CD4-positive, CD25-positive, alpha-beta regulatory T cell (primary cell): Measurements from ENCODE around the gene ACE2. TPM values are rescaled to one million over a fixed set of nuclear protein-coding genes. Genes with fewer than 3 reads are reported as not detected.

ENCODE experiments used
- ATAC-seq, 2 donors: fragments of 150-1000 bp; cut with Tn5 transposase; one replicate each; pipeline ENCODE4 v1.10.0; 2021; ENCODE audit warnings: low read depth in 2 of 2, moderate number of reproducible peaks in 2 of 2, moderate library complexity in 1 of 2
- DNase-seq, 3 donors: peaks; one replicate each; pipeline versions ENCODE4 v3.0.0 to v3.0.0-alpha.2; 2012 to 2022; ENCODE audit warnings: mixed read lengths in 1 of 3
- H3K27ac ChIP-seq: one replicate; pipeline ENCODE4 v1.7.0; 2013; ENCODE audit warnings: mild to moderate bottlenecking, low read length; ENCODE audit not compliant: insufficient read depth, poor library complexity, severe bottlenecking
- H3K27me3 ChIP-seq: one replicate; pipeline ENCODE4 v1.7.0; 2013; ENCODE audit warnings: low read length; ENCODE audit not compliant: control insufficient read depth, insufficient read depth
- H3K36me3 ChIP-seq: one replicate; pipeline ENCODE4 v1.7.0; 2013; ENCODE audit warnings: mild to moderate bottlenecking, low read length, moderate library complexity; ENCODE audit not compliant: control insufficient read depth, insufficient read depth
- H3K4me1 ChIP-seq: 2 replicates; pipeline ENCODE4 v1.7.0; 2013; ENCODE audit warnings: mild to moderate bottlenecking, low read length; ENCODE audit not compliant: insufficient read depth, control insufficient read depth, poor library complexity, severe bottlenecking
- H3K4me3 ChIP-seq: one replicate; pipeline ENCODE4 v1.7.0; 2013; ENCODE audit warnings: low read depth, mild to moderate bottlenecking, low read length, moderate library complexity
- H3K9me3 ChIP-seq, 2 experiments: 1 replicate in 1 of 2; 2 replicates in 1 of 2; pipeline ENCODE4 v1.7.0; 2013; ENCODE audit warnings: low read length in 2 of 2, mild to moderate bottlenecking in 1 of 2, moderate library complexity in 1 of 2; ENCODE audit not compliant: control insufficient read depth in 2 of 2
- H3K27ac Mint-ChIP-seq, 3 donors: one replicate each; pipeline ENCODE4 v1.8.0; 2020 to 2022; ENCODE audit warnings: mild to moderate bottlenecking in 3 of 3, mixed read lengths in 3 of 3, moderate library complexity in 2 of 3
- H3K27me3 Mint-ChIP-seq: one replicate; pipeline ENCODE4 v1.8.0; 2022; ENCODE audit warnings: mild to moderate bottlenecking, mixed read lengths
- H3K36me3 Mint-ChIP-seq: one replicate; pipeline ENCODE4 v1.8.0; 2020; ENCODE audit warnings: mixed read lengths
- H3K4me1 Mint-ChIP-seq, 4 donors: one replicate each; pipeline ENCODE4 v1.8.0; 2020 to 2022; ENCODE audit warnings: mixed read lengths in 4 of 4, mild to moderate bottlenecking in 1 of 4
- H3K4me3 Mint-ChIP-seq, 4 donors: one replicate each; pipeline ENCODE4 v1.8.0; 2020 to 2022; ENCODE audit warnings: mild to moderate bottlenecking in 4 of 4, mixed read lengths in 4 of 4, moderate library complexity in 3 of 4
- H3K9me3 Mint-ChIP-seq, 7 donors: one replicate each; pipeline ENCODE4 v1.8.0; 2020 to 2022; ENCODE audit warnings: mixed read lengths in 7 of 7, mild to moderate bottlenecking in 3 of 7, moderate library complexity in 2 of 7
- polyA plus RNA-seq, 4 donors: library from polyadenylated mRNA; unstranded; fragments of 300-500 nt; fragmentation: Illumina TruSeq; gene quantifications; one replicate each; pipeline ENCODE4 v1.2.3, GENCODE V29; 2021
- total RNA-seq: library from RNA; stranded (reverse); gene quantifications from one replicate; pipeline ENCODE4 v1.2.3, GENCODE V29; 2022

Gene ACE2
- total and polyA plus RNA-seq, 5 donors from 2014 or later = not detected

DNA sequence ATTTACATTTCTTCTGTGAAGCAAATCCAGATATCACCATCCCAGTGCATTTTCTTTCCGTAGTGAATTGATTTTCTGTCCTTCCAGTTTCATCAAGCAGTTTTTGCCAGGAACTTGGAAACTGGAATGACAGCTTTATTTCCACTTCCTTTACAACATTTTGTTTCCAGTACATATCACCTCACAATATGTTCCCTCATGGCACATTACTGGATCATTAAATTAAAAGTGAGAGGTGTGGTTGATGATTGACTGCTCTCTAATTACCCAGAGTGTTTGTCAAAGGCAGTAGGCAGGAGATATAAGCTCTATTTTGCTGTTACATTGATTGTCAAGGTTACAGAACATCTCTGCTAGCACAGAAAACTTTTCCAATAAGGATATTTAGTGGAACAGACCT lies 22.3 kb upstream of the ACE2 start:
- H3K9me3 ChIP-seq = no peaks in the 10 kb centered on the region
- H3K36me3 Mint-ChIP-seq = no peaks in the 10 kb centered on the region
- H3K9me3 Mint-ChIP-seq = peaks cover 0 to 2% (median 0%) of the 10 kb centered on the region in 7 donors
- H3K4me1 Mint-ChIP-seq = no peaks in the 10 kb centered on the region
- H3K4me3 ChIP-seq = no peak overlapping the region
- H3K27me3 Mint-ChIP-seq = peaks cover 7% of the 10 kb centered on the region
- H3K36me3 ChIP-seq = no peaks in the 10 kb centered on the region
- no peak overlapping the region for H3K27ac Mint-ChIP-seq
- no peaks in the 10 kb centered on the region for H3K27me3 ChIP-seq
- H3K27ac ChIP-seq = no peak overlapping the region
- H3K4me3 Mint-ChIP-seq = no peak overlapping the region
- DNase-seq = no peak
- ATAC-seq = no peak
- H3K4me1 ChIP-seq = no peaks in the 10 kb centered on the region

DNA sequence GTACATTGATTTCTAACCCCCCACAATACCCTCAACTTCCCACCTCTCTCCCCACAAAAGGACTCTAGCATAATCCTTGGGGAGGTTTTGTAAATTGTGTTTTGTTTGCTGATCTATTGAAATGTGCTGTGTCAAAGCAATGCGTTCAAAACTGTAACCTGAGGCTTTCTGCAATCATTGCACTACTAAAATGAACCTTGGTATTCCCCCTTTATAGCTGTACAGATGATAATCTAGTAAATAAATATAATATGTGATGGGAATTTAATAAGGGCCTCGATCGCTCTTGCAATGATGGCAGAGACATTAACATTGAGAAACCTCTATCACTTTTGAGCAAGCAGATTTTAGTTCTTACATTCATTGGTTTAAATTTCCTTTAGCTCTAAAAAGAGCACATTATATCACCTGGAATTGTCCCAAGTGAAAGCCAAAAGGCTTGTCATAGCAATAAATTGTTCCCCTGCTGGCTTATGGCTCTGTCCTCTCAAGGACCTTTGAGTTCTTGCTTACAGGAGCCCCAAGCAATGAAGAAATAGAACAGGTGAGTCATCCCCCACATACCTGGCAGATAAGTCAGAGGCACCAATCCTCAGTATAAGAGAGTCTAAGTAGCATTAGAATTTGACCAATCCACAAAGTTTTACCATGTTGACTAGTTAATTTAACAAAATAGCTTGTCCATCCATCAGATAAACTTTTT lies 18.4 kb upstream of the ACE2 start:
- DNase-seq (no peak), ATAC-seq (no peak)
- H3K27ac Mint-ChIP-seq = no peak overlapping the region
- peaks cover 0 to 2% (median 0%) of the 10 kb centered on the region in 7 donors for H3K9me3 Mint-ChIP-seq
- no peaks in the 10 kb centered on the region for H3K36me3 Mint-ChIP-seq
- H3K9me3 ChIP-seq = no peaks in the 10 kb centered on the region
- H3K4me1 ChIP-seq = no peaks in the 10 kb centered on the region
- H3K27ac ChIP-seq = no peak overlapping the region
- H3K36me3 ChIP-seq = no peaks in the 10 kb centered on the region
- H3K4me3 ChIP-seq = no peak overlapping the region
- no peaks in the 10 kb centered on the region for H3K4me1 Mint-ChIP-seq
- no peak overlapping the region for H3K4me3 Mint-ChIP-seq
- H3K27me3 ChIP-seq = no peaks in the 10 kb centered on the region
- peaks cover 7% of the 10 kb centered on the region for H3K27me3 Mint-ChIP-seq

DNA sequence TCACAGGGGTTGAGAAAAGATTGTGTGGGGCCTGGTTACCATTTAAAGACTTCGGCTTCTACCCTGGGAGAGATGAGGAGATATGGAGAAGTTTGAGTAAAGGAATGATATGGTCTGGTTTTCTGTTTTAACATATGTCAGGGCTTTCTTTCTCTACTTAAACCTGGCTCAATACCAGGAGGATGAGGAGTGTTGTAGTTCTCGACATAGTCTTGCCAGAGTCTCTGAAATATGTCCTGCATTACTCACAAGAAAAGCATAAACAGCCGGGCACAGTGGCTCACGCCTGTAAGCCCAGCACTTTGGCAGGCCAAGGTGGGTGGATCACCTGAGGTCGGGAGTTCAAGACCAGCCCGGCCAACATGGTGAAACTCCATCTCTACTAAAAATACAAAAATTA lies 16.4 kb upstream of the ACE2 start:
- Histone ChIP-seq H3K36me3 (no peaks in the 10 kb centered on the region), H3K4me3 (no peak overlapping the region), H3K4me1 (no peaks in the 10 kb centered on the region), H3K9me3 (no peaks in the 10 kb centered on the region), H3K27me3 (no peaks in the 10 kb centered on the region), H3K27ac (no peak overlapping the region)
- H3K36me3 Mint-ChIP-seq = no peaks in the 10 kb centered on the region
- no peaks in the 10 kb centered on the region for H3K4me1 Mint-ChIP-seq
- H3K4me3 Mint-ChIP-seq = no peak overlapping the region
- no peak for ATAC-seq
- no peak overlapping the region for H3K27ac Mint-ChIP-seq
- DNase-seq = no peak
- peaks cover 0 to 2% (median 0%) of the 10 kb centered on the region in 7 donors for H3K9me3 Mint-ChIP-seq
- peaks cover 7% of the 10 kb centered on the region for H3K27me3 Mint-ChIP-seq

DNA sequence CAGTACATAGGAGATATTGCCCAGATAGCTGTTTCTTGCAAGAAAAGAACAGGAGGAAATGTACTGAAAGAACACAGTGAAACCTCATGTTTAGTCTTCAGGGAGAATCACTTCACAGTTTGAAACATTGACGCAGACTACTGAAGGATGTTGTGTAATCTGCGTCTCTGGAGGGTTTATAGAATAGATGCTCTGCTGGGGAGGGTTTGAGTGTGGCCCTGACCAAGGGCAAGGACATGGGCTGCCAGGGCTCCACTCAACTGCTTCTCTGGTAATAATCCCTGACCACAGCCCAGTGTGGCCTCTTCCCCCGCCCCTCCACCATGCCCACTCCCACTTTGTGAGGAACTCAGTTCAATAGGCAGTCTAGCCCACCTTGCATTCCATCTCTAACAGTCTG lies 15.8 kb upstream of the ACE2 start:
- Mint-ChIP-seq H3K4me1 (no peaks in the 10 kb centered on the region), H3K27ac (no peak overlapping the region), H3K36me3 (no peaks in the 10 kb centered on the region), H3K4me3 (no peak overlapping the region), H3K27me3 (peaks cover 7% of the 10 kb centered on the region), H3K9me3 (peaks cover 0 to 2% (median 0%) of the 10 kb centered on the region in 7 donors)
- Histone ChIP-seq H3K27ac (no peak overlapping the region), H3K27me3 (no peaks in the 10 kb centered on the region), H3K9me3 (no peaks in the 10 kb centered on the region), H3K36me3 (no peaks in the 10 kb centered on the region), H3K4me3 (no peak overlapping the region), H3K4me1 (no peaks in the 10 kb centered on the region)
- DNase-seq = no peak
- ATAC-seq = no peak

DNA sequence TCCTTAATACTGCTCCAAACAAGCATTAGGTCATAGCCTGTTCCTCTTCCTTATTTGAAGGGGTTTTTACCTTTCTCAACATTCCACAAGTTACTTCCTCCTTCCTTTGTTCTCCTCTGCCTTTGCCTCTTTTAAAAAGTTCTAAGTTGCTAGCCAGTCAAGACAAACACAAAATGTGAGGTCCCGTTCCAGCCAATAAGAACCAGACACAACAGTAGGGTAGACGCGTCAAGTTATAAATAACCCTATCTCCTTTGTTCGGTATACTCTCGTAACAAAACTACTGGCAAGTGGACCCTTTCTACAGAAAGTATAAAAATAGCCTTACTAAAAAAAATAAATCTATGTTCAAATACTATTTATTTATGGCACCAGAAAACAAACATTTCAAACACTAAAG lies 6.3 kb upstream of the ACE2 start:
- Mint-ChIP-seq H3K27me3 (no peaks in the 10 kb centered on the region), H3K36me3 (no peaks in the 10 kb centered on the region), H3K4me1 (no peaks in the 10 kb centered on the region), H3K4me3 (no peak overlapping the region), H3K27ac (no peak overlapping the region), H3K9me3 (peaks cover 0 to 2% (median 0%) of the 10 kb centered on the region in 7 donors)
- ATAC-seq (no peak), DNase-seq (no peak)
- Histone ChIP-seq H3K4me1 (no peaks in the 10 kb centered on the region), H3K9me3 (no peaks in the 10 kb centered on the region), H3K27ac (no peak overlapping the region), H3K4me3 (no peak overlapping the region), H3K27me3 (no peaks in the 10 kb centered on the region), H3K36me3 (no peaks in the 10 kb centered on the region)

DNA sequence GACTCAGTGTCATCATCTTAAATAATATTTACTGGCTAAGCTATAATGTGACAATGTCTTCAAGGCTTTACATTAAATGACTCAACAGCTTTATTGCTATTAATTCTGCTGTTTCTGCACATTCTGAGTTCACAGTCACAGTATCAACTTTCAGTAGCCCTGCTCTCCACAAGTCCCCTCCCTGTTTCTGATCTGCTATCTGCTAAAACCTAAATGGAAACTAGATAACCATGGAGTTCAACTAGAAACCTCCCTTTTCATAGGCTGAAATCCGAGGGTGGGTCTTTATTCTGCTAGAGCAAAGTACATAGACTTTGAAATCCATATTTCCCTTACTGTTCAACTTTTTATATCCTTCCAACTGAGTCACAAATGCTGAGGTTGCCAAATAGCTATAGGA lies 5.4 kb upstream of the ACE2 start:
- Histone ChIP-seq H3K36me3 (no peaks in the 10 kb centered on the region), H3K27ac (no peak overlapping the region), H3K27me3 (no peaks in the 10 kb centered on the region), H3K4me1 (no peaks in the 10 kb centered on the region), H3K4me3 (no peak overlapping the region), H3K9me3 (no peaks in the 10 kb centered on the region)
- ATAC-seq = no peak
- Mint-ChIP-seq H3K4me1 (no peaks in the 10 kb centered on the region), H3K27me3 (no peaks in the 10 kb centered on the region), H3K4me3 (no peak overlapping the region), H3K9me3 (peaks cover 0 to 3% (median 0%) of the 10 kb centered on the region in 7 donors), H3K27ac (peak overlapping the region in 1 of 3 donors; percentile 9), H3K36me3 (no peaks in the 10 kb centered on the region)
- no peak for DNase-seq

DNA sequence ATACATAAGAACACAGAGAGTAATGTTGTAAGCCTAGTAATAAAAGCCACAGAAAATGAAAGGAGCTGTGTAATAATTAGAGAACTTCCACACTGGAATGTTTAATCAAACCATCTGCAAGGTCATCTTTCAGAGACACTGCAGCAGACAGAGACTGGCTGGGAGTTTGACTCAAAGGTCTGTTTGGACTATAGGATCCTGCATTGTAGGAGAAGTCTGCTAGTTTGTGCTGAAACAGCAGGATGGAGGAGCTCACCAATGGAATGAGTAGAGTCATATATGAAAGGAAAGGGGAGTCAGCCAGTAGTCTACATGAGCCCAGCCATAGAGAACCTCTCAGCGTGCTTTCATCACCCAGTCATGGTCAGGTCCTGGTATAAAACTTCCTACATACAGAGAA lies 4.5 kb upstream of the ACE2 start:
- H3K27me3 ChIP-seq = no peaks in the 10 kb centered on the region
- no peak overlapping the region for H3K27ac Mint-ChIP-seq
- no peak overlapping the region for H3K27ac ChIP-seq
- H3K4me1 ChIP-seq = no peaks in the 10 kb centered on the region
- H3K9me3 Mint-ChIP-seq = peaks cover 0 to 3% (median 0%) of the 10 kb centered on the region in 7 donors
- H3K4me3 ChIP-seq = no peak overlapping the region
- no peaks in the 10 kb centered on the region for H3K9me3 ChIP-seq
- H3K27me3 Mint-ChIP-seq = no peaks in the 10 kb centered on the region
- DNase-seq (no peak), ATAC-seq (no peak)
- no peak overlapping the region for H3K4me3 Mint-ChIP-seq
- no peaks in the 10 kb centered on the region for H3K36me3 Mint-ChIP-seq
- H3K36me3 ChIP-seq = no peaks in the 10 kb centered on the region
- no peaks in the 10 kb centered on the region for H3K4me1 Mint-ChIP-seq

DNA sequence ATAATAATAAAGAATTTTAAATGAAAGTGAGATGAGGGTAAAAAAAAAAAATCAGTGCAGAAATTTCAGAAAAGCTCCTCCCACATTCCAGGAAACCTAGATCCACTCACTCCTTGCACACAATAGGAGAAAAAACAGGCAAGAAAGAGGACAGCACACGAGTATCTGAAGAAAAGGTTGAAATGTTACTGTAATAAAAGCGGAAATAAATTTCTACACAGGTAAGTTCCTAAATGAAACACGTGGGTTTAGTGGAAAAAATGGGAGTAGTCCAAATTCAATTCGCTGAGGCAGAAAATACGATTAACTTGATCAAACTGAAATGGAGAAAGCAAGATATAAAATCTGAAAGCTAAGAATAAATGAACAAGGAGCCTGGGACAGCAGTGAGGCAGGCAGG lies 2.0 kb upstream of the ACE2 start:
- Mint-ChIP-seq H3K36me3 (no peaks in the 10 kb centered on the region), H3K9me3 (peaks cover 0 to 3% (median 0%) of the 10 kb centered on the region in 7 donors)
- ATAC-seq = no peak

More for the DNA sequence above, 2.0 kb upstream of the ACE2 start:
- DNase-seq = no peak
- Mint-ChIP-seq H3K27me3 (no peaks in the 10 kb centered on the region), H3K4me3 (no peak overlapping the region), H3K27ac (peak overlapping the region in 1 of 3 donors; percentile 31), H3K4me1 (no peaks in the 10 kb centered on the region)
- H3K4me1 ChIP-seq = no peaks in the 10 kb centered on the region
- H3K36me3 ChIP-seq = no peaks in the 10 kb centered on the region
- no peaks in the 10 kb centered on the region for H3K9me3 ChIP-seq
- no peak overlapping the region for H3K4me3 ChIP-seq
- no peaks in the 10 kb centered on the region for H3K27me3 ChIP-seq
- no peak overlapping the region for H3K27ac ChIP-seq
